SK-N-SH treated with all-trans-retinoic acid at 6 μM for 48 hours (cell line): ENCODE measurements around the gene KLHL3.

Experiments used
- ATAC-seq: fragments of 200-7000 bp; cut with Tn5 transposase; 3 replicates; pipeline ENCODE4 v1.9.1; 2020; ENCODE audit warnings: mild to moderate bottlenecking, moderate library complexity
- ARNTL ChIP-seq: fragments of 450-650 bp; formaldehyde crosslinking; IDR thresholded peaks from 2 replicates; pipeline ENCODE4 v1.5.0; 2020; ENCODE audit warnings: low read depth, mild to moderate bottlenecking, moderate library complexity, borderline replicate concordance
- BACH2 ChIP-seq: fragments of 250-450 bp; sonication (Bioruptor Pico); IDR thresholded peaks from 2 replicates; pipeline ENCODE4 v1.9.0; 2021; ENCODE audit warnings: mild to moderate bottlenecking, borderline replicate concordance
- CREB5 ChIP-seq: fragments of 250-450 bp; sonication (Bioruptor Pico); IDR thresholded peaks from 2 replicates; pipeline ENCODE4 v1.5.1; 2020; ENCODE audit warnings: low read depth, mild to moderate bottlenecking, moderate library complexity
- CSDC2 ChIP-seq: fragments of 250-450 bp; sonication (Bioruptor Pico); IDR thresholded peaks from 2 replicates; pipeline ENCODE4 v1.5.0; 2020; ENCODE audit warnings: mild to moderate bottlenecking, moderate library complexity
- ESRRG ChIP-seq: fragments of 250-450 bp; sonication (Bioruptor Pico); IDR thresholded peaks from 2 replicates; pipeline ENCODE4 v1.6.1; 2021; ENCODE audit warnings: mild to moderate bottlenecking
- GLIS3 ChIP-seq: fragments of 250-450 bp; sonication (Bioruptor Pico); IDR thresholded peaks from 2 replicates; pipeline ENCODE4 v1.5.0; 2020; ENCODE audit warnings: mild to moderate bottlenecking, moderate library complexity
- ISL1 ChIP-seq: fragments of 250-450 bp; sonication (Bioruptor Pico); IDR thresholded peaks from 2 replicates; pipeline ENCODE4 v2.1.2; 2022; ENCODE audit warnings: mild to moderate bottlenecking, moderate library complexity
- PPARA ChIP-seq: fragments of 250-450 bp; sonication (Bioruptor Pico); IDR thresholded peaks from 2 replicates; pipeline ENCODE4 v1.5.0; 2020; ENCODE audit warnings: mild to moderate bottlenecking, borderline replicate concordance
- RARB ChIP-seq: fragments of 250-450 bp; sonication (Bioruptor Pico); IDR thresholded peaks from 2 replicates; pipeline ENCODE4 v1.8.0; 2021; ENCODE audit warnings: mild to moderate bottlenecking, moderate library complexity
- SNAI2 ChIP-seq: fragments of 250-450 bp; sonication (Bioruptor Pico); IDR thresholded peaks from 2 replicates; pipeline ENCODE4 v1.5.0; 2020; ENCODE audit warnings: mild to moderate bottlenecking, moderate library complexity
- TCF4 ChIP-seq: fragments of 250-450 bp; sonication (Bioruptor Pico); IDR thresholded peaks from 2 replicates; pipeline ENCODE4 v1.8.0; 2021; ENCODE audit warnings: mild to moderate bottlenecking, moderate library complexity, borderline replicate concordance
- TOX ChIP-seq: fragments of 250-450 bp; sonication (Bioruptor Pico); IDR thresholded peaks from 2 replicates; pipeline ENCODE4 v1.8.0; 2021; ENCODE audit warnings: mild to moderate bottlenecking, moderate library complexity, borderline replicate concordance
- ZC3H10 ChIP-seq: fragments of 250-450 bp; sonication (Bioruptor Pico); IDR thresholded peaks from 2 replicates; pipeline ENCODE4 v1.5.1; 2021; ENCODE audit warnings: mild to moderate bottlenecking, moderate library complexity
- ZFP3 ChIP-seq: fragments of 250-450 bp; sonication (Bioruptor Pico); IDR thresholded peaks from 2 replicates; pipeline ENCODE4 v1.5.0; 2020; ENCODE audit warnings: mild to moderate bottlenecking, moderate library complexity
- ZNF70 ChIP-seq: fragments of 450-650 bp; formaldehyde crosslinking; IDR thresholded peaks from 2 replicates; pipeline ENCODE4 v1.5.0; 2020; ENCODE audit warnings: mild to moderate bottlenecking, moderate library complexity
- ZNF8 ChIP-seq: fragments of 450-650 bp; formaldehyde crosslinking; IDR thresholded peaks from 2 replicates; pipeline ENCODE4 v1.5.0; 2020; ENCODE audit warnings: mild to moderate bottlenecking, moderate library complexity
- TF ChIP-seq, protein P1 (sequence below): fragments of 250-450 bp; sonication (Bioruptor Pico); IDR thresholded peaks from 2 replicates; pipeline ENCODE4 v1.5.0; 2020; ENCODE audit warnings: mild to moderate bottlenecking, moderate library complexity
- TF ChIP-seq, protein P2 (sequence below): fragments of 250-450 bp; sonication (Bioruptor Pico); IDR thresholded peaks from 2 replicates; pipeline ENCODE4 v1.8.0; 2021; ENCODE audit warnings: low read depth, mild to moderate bottlenecking, moderate library complexity, borderline replicate concordance
- TF ChIP-seq, protein P3 (sequence below): fragments of 250-450 bp; sonication (Bioruptor Pico); IDR thresholded peaks from 2 replicates; pipeline ENCODE4 v1.5.1; 2021; ENCODE audit warnings: mild to moderate bottlenecking, moderate library complexity
- TF ChIP-seq, protein P4 (sequence below): fragments of 250-450 bp; sonication (Bioruptor Pico); IDR thresholded peaks from 2 replicates; pipeline ENCODE4 v1.8.0; 2020; ENCODE audit warnings: mild to moderate bottlenecking, moderate library complexity, borderline replicate concordance

KLHL3 gene

GRCh38 chr5:137735555-137736284 is at the start of gene KLHL3:
TSS of gene KLHL3 (minus strand) at chr5:137736089. CDS start at chr5:137735646, 443 bp downstream.
- ATAC-seq, result peak; percentile 94
- TF ChIP-seq TOX (CRISPR knock-in tag) (no peak), ZC3H10 (no peak), SNAI2 (no peak), TCF4 (CRISPR knock-in tag) (no peak), GLIS3 (no peak), RARB (CRISPR knock-in tag) (no peak), ARNTL (CRISPR knock-in tag) (no peak), BACH2 (CRISPR knock-in tag) (no peak), PPARA (no peak), ESRRG (CRISPR knock-in tag) (no peak), CREB5 (CRISPR knock-in tag) (no peak), ISL1 (CRISPR knock-in tag) (no peak), ZFP3 (CRISPR knock-in tag) (no peak), ZNF8 (CRISPR knock-in tag) (no peak), CSDC2 (CRISPR knock-in tag) (no peak)
- TF ChIP-seq, protein P1, sequence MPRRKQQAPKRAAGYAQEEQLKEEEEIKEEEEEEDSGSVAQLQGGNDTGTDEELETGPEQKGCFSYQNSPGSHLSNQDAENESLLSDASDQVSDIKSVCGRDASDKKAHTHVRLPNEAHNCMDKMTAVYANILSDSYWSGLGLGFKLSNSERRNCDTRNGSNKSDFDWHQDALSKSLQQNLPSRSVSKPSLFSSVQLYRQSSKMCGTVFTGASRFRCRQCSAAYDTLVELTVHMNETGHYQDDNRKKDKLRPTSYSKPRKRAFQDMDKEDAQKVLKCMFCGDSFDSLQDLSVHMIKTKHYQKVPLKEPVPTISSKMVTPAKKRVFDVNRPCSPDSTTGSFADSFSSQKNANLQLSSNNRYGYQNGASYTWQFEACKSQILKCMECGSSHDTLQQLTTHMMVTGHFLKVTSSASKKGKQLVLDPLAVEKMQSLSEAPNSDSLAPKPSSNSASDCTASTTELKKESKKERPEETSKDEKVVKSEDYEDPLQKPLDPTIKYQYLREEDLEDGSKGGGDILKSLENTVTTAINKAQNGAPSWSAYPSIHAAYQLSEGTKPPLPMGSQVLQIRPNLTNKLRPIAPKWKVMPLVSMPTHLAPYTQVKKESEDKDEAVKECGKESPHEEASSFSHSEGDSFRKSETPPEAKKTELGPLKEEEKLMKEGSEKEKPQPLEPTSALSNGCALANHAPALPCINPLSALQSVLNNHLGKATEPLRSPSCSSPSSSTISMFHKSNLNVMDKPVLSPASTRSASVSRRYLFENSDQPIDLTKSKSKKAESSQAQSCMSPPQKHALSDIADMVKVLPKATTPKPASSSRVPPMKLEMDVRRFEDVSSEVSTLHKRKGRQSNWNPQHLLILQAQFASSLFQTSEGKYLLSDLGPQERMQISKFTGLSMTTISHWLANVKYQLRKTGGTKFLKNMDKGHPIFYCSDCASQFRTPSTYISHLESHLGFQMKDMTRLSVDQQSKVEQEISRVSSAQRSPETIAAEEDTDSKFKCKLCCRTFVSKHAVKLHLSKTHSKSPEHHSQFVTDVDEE (CRISPR knock-in tag), result no peak
- TF ChIP-seq, protein P2, sequence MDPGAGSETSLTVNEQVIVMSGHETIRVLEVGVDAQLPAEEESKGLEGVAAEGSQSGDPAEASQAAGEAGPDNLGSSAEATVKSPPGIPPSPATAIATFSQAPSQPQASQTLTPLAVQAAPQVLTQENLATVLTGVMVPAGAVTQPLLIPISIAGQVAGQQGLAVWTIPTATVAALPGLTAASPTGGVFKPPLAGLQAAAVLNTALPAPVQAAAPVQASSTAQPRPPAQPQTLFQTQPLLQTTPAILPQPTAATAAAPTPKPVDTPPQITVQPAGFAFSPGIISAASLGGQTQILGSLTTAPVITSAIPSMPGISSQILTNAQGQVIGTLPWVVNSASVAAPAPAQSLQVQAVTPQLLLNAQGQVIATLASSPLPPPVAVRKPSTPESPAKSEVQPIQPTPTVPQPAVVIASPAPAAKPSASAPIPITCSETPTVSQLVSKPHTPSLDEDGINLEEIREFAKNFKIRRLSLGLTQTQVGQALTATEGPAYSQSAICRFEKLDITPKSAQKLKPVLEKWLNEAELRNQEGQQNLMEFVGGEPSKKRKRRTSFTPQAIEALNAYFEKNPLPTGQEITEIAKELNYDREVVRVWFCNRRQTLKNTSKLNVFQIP, result no peak
- TF ChIP-seq, protein P3, sequence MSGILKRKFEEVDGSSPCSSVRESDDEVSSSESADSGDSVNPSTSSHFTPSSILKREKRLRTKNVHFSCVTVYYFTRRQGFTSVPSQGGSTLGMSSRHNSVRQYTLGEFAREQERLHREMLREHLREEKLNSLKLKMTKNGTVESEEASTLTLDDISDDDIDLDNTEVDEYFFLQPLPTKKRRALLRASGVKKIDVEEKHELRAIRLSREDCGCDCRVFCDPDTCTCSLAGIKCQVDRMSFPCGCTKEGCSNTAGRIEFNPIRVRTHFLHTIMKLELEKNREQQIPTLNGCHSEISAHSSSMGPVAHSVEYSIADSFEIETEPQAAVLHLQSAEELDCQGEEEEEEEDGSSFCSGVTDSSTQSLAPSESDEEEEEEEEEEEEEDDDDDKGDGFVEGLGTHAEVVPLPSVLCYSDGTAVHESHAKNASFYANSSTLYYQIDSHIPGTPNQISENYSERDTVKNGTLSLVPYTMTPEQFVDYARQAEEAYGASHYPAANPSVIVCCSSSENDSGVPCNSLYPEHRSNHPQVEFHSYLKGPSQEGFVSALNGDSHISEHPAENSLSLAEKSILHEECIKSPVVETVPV (CRISPR knock-in tag), result no peak

GRCh38 chr5:137782984-137783536 is 47.2 kb upstream of the KLHL3 start:
- no peak for ATAC-seq
- no peak for TF ChIP-seq ZC3H10
- TF ChIP-seq, protein P3 (CRISPR knock-in tag), result no peak
- no peak for TF ChIP-seq ESRRG (CRISPR knock-in tag)
- TF ChIP-seq, protein P4, sequence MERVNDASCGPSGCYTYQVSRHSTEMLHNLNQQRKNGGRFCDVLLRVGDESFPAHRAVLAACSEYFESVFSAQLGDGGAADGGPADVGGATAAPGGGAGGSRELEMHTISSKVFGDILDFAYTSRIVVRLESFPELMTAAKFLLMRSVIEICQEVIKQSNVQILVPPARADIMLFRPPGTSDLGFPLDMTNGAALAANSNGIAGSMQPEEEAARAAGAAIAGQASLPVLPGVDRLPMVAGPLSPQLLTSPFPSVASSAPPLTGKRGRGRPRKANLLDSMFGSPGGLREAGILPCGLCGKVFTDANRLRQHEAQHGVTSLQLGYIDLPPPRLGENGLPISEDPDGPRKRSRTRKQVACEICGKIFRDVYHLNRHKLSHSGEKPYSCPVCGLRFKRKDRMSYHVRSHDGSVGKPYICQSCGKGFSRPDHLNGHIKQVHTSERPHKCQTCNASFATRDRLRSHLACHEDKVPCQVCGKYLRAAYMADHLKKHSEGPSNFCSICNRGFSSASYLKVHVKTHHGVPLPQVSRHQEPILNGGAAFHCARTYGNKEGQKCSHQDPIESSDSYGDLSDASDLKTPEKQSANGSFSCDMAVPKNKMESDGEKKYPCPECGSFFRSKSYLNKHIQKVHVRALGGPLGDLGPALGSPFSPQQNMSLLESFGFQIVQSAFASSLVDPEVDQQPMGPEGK, result no peak
- no peak for TF ChIP-seq BACH2 (CRISPR knock-in tag)
- TF ChIP-seq SNAI2, result no peak
- TF ChIP-seq CSDC2 (CRISPR knock-in tag), result no peak
- TF ChIP-seq ZNF70, result no peak
- TF ChIP-seq ZNF8 (CRISPR knock-in tag), result no peak
- TF ChIP-seq TCF4 (CRISPR knock-in tag), result no peak
- TF ChIP-seq, protein P1 (CRISPR knock-in tag), result no peak
